Iris pigment epithelial cell (primary cell): ENCODE data around the gene PANK4.
"Not testable (repeated sequence)": the region's sequence is repeated elsewhere in the genome, so short reads cannot be mapped to it uniquely, and the experiment has no call there.

Experiments used
- DNase-seq: peaks from one replicate; pipeline ENCODE4 v3.0.0-alpha.2; 2011; ENCODE audit warnings: low read depth

Gene PANK4

DNA sequence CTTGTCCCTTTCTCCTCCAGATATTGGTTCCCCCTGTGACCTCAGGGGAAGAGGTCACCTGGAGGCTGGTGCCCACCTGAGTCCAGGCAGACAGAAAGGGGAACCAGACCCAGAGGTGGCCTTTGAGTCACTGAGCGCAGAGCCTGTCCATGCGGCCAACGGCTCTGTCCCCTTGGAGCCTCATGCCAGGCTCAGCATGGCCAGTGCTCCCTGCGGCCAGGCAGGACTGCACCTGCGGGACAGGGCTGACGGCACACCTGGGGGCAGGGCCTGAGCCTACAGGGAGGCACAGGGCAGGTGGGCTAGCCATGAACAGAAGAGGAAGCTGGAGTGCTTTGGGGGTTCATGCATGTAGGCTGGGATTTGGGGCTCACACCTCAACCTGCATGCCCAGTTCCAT, 32.5 kb upstream of the PANK4 start:
- no peak for DNase-seq

DNA sequence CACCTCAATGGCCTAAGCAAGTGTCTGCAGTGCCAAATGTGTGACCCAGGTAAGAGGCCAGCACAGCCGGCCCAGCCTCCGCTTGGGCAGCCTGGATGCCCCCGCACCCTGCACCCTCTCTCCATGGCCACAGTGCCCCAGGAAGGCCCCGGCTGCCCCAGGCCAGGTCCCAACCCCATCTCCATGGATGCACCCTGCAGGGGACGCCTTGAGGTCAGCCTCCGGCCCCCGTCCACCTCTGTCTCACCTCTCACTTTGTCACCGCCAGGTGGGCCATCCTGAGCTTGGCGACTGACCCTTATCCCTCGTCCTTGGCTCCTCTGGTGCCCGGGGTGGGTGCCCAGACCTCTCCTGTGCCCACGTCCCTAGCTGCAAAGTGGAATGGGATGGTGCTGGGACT, 32.0 kb upstream of the PANK4 start:
- DNase-seq = no peak

DNA sequence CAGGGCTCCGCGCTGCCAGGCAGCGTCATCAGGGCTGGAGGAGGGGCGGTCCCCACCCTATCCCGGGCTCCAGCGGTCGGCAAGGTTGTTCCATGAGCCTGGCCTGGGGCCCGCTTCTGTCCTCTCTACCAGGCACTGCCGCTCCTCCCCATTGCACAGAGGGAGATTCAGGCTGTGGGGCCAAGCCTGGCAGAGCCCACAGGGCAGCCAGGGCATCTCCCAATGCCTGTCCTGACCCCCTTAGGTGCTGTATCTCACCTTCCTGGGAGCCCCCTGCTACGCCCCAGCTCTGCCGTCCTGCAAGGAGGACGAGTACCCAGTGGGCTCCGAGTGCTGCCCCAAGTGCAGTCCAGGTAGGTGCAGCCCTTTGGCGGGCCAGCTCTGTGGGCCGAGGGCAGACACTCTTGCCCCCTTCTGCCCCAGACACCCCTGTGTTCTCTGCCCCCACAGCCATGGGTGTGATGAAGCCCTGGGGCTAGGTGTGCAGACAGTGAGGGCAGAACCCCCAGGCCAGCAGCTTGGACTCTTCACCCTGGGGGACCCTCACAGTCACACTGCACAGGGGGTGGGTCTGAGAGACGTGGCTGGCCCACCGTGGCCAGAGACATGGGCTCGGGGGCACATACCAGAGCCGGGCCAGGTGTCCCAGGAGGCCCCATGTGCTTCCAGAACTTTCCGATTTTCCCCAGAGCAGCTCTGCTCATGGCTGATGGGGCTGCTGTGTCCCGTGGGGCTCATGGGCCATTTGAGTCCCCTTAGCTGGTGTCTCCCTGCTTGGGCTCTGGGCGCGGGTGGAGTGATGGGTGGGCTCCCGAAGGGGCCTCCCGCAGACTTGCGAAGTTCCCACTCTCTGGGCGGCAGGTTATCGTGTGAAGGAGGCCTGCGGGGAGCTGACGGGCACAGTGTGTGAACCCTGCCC, 31.3 kb upstream of the PANK4 start:
- no peak for DNase-seq

DNA sequence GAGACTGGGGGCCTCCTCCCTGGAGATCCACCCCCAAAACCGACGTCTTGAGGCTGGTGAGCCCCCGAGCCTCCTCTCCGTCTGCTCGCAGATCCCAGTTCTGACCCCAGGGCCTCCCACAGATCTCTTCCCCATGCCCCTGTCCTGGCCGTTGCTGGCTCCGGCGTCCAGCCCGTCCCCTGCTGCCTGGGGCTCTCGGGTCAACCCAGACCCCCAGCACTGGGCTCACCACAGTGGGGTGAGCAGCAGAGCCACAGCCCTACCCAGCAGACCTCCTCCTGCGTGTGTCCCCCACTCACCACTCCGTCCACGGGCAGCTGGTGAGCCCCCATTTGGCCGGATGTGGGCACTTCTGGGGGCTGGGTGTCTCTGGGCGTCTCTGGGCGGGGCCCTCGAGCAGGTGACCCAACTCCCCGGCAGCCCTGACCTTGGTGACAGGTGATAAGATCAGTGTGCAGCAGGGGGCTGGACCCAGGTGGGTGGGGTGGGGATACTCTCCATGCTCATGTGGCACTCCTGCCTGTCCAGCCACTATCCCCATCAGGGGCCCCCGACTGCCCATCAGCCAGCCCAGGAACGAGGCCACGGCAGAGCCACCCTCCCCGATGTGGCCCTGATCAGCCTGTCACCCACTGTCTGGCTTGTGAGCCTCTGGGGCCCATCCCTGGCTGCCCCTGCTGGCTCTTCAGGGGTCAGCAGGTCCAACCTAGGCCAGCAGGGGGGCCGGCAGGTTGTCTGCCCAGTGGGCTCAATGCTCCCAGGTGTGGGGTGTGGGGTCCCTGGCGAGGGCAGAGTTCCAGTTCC, 30.5 kb upstream of the PANK4 start:
- no peak for DNase-seq

DNA sequence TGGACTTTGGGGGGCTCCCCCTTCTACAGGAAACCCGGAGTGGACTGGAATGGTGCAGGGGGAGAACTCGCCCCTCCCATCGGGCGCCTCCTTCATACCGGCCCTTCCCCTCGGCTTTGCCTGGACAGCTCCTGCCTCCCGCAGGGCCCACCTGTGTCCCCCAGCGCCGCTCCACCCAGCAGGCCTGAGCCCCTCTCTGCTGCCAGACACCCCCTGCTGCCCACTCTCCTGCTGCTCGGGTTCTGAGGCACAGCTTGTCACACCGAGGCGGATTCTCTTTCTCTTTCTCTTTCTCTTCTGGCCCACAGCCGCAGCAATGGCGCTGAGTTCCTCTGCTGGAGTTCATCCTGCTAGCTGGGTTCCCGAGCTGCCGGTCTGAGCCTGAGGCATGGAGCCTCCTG, 29.9 kb upstream of the PANK4 start, which contains the start of gene TNFRSF14:
Gene TNFRSF14, plus strand, starts transcription at position 95 of the 401 bp plus-strand sequence. Its CDS starts 294 bp downstream, at position 389.
- peak; percentile 61 for DNase-seq

DNA sequence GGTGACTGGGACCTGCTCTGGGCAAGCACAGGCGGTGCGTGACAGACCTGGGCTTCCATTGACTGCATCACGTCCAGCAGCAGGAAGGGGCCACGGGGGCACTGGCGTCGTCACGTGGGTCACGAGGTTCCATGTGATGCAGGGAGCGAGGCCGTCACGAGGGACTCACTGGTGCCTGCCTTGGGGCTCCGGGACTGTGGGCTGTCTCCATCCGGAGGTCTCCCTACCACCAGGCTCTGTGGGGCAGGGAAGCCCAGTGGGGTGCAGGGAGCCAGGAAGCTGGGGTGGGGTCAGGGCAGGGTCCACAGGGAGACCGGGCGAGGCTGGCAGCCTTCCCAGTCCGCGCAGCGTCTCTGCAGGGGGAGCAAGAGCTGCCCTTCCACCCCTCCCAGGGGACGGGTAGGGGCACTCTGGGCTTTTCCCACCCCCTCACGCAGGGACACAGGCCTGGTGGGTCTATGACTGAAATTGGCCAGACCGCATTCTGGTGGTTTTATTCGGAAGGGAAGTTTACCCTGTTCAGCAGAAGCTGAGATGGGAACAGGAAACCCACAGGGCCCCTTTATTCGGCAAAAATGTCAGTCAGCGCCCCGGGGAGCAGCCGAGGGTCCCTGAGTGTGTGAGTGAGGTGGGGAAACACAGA, 29.4 kb upstream of the PANK4 start:
- DNase-seq = no peak

DNA sequence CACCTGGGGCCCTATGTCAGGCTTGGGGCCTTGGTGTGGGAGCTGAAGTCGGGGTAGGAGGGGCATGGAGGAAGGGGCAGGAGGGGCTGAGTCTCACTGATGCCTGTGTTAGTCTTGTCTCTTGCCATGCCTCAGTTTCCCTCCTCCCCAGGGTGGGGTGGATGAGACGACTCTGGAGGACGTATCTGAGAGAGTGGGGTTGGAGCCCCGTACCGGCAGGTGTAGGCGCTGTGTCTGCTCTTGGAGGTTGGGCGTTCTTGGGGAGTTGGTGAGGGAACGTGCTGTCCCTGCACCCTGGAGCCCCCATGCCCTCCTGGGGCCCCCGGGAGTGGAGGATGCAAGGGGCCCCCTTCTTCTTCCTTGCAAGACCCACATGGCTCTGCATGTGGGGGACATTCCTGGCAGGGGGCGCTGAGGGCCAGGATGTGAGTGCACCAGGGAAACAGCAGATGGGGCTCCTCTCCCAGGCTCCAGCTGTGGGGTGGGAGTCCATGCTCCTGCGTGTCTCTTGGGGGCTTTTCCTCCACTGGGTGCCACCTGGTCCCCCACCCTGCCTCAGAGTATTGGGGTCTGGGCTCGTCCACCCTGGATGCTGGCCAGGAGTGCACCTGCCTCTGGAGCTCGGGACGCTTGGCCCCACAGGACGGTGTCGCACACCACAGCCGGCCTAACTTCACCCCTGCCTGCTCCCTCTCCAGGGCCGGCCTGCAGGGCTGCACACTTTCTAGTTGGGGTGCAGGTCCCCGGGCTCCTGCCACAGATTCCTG, 28.4 kb upstream of the PANK4 start:
- DNase-seq = no peak

DNA sequence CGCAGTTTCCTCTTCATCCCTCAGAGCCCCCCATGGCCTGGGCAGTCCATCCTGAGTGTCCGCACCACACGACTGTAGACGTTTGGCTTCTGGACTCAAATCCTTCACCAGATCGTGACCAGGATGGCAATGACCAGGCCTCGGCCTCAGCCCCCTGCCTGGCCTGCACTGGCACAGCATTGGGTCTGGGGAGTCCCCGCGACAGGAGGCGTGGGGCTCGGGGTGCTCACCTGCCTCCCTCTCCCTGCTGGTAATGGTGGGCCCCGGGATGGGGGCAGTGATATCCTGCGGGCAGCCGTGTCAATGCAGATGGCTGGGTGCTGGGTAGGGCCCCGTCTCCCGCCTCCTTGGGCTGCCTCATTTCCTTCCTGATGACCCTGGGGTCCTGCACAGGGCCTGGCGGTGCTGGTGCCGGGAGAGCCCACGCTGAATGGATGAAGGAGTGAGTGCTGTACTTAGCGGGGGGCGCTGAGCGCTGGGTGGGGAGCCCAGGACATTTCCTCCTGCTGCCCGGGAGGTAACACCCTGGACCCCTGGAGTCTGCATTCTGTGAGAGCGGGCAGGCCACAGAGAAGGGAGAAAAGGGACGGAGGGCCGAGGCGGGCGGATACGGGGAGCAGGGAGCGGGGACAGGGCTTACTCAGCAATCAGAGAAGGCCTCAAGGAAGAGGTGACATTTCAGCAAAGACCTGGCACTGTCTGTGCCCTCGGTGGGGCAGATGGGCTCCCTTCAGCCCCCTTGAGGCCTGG, 27.6 kb upstream of the PANK4 start:
- DNase-seq = no peak

DNA sequence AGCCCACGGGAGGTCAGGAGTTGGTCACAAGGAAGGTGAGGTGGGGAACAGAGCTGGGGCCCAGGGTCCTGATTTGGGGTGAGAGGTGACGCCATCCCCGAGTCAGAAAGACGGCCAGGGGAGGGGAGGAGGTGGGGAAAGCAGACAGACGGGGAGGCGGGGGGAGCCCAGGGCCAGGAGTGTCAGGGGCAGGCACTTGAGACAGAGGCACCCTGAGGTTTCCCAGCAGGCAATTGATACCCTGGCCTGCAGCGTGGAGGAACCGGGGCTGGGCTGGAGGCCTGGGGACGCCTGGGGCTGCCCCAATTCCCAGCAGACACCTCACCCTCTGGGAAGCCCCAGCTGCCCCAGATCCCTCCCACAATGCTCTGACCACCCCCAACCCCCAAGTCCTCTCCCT, 26.7 kb upstream of the PANK4 start:
- DNase-seq = not testable (repeated sequence)

DNA sequence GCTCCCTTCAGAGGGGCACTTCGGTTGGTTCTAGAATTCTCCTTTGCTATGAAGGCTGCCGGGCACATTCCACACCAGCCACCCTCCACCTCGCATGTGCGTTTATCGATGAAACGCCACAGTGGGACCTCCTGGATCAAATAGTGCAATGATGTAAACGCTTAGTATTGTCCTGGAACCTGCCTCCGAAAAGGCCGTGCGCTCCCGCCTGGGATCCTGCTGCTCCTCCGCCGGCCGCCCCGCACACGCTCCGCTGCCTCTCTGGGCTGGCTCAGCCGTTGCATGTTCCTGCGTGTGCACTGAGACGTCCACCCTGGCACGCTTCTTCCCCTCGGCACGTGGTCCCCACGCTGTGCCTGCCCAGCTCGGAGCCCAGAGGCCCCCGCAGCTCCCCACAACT, 25.8 kb upstream of the PANK4 start:
- no peak for DNase-seq

DNA sequence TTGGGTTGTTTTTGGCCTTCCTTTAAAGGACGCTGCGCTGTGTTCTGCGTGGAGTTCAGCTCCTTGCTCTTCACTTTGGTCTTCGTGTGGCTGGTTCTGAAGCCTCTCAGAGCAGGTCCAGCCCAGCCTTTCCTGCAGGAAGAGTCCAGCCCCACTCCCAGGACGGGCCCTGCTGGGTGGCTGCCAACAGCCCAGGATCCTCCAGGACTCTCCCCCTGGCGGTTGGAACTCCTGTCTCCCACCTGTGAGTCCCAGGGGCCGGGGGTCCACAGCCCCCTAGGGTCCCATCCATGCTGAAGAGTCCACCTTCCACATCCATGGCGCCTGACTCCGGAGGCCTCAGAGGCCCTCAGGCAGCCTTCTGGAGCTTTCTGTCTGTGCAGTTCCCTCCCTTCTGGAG, 25.1 kb upstream of the PANK4 start:
- not testable (repeated sequence) for DNase-seq

DNA sequence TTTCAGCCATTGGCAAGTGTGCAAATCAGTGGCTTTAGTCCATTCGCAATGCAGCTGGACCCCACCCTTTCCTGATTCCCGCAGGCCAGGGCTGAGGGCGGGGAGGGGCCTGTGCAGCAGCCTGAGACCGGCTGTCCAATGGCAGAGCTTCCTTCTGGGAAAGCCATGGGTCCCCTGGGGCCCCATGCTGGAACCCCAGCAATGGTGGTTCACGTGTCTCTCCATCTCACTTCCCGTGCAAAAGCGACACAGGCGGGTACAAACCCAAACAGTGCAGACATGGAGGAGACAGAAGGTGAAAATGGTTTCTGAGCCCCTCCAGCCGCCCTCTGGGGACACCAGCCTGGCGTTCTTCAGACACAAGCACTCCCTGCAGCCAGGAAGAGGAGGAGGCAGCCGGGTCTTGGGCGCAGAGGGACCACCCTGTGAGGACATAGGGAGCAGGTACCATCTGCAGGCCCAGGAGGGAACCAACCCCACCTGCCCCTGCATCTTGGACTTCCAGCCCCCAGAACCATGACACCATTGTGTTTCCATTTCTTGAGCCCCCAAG, 24.0 kb upstream of the PANK4 start:
- DNase-seq = not testable (repeated sequence)

DNA sequence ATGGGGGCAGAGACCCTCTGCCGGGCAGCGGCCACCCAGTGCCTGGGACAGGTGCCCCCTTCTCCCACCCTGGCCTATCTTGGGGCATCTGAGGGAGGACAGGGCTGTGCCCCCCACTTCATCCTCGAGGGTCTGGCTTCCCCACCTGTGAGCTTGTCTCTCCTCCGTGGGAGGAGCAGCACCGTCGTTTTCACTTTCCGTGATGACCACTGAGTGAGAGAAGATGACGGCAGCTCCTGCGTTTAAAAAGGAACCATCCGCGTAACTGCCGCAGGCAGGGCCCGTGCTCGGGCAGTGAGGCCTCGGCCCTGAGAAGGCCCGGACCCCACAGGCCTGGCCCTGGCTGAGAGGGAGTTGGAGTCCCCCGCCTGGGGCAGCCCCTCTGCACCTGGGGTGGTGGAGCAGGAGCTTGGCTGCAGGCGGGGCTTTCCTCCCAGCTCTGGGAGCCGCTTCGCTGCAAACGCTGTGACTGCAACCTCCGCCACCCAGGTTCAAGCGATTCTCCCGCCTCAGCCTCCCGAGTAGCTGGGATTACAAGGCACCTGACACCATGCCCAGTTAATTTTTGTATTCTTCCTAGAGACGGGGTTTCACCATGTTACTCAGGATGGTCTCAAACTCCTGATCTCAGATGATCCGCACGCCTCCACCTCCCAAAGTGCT, 23.1 kb upstream of the PANK4 start:
- DNase-seq = not testable (repeated sequence)

DNA sequence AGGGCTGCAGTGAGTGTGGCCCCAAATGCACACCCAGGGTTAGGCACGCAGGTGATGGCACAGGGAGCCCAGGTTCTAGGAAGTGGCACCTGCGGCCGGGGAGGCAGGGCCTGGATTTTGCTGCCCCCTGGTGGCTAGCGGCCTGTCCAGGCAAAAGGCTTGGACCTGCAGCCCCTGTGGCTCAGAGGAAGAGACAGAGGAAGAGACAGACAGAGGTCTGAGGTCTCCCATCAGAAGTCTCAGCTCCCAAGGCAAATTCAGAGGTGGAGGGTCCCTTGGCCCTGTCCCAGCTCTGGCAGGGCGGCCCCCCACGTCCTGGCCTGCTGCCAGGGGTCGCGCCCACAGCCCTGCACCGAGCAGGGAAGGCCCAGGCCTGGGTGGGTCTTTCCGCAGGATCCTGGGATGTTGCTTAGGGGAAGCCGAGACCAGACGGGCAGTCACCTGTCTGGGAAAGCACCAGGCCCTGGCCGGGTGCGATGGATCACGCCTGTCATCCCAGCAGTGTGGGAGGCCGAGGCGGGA, 21.7 kb upstream of the PANK4 start:
- peak; percentile 59 for DNase-seq

DNA sequence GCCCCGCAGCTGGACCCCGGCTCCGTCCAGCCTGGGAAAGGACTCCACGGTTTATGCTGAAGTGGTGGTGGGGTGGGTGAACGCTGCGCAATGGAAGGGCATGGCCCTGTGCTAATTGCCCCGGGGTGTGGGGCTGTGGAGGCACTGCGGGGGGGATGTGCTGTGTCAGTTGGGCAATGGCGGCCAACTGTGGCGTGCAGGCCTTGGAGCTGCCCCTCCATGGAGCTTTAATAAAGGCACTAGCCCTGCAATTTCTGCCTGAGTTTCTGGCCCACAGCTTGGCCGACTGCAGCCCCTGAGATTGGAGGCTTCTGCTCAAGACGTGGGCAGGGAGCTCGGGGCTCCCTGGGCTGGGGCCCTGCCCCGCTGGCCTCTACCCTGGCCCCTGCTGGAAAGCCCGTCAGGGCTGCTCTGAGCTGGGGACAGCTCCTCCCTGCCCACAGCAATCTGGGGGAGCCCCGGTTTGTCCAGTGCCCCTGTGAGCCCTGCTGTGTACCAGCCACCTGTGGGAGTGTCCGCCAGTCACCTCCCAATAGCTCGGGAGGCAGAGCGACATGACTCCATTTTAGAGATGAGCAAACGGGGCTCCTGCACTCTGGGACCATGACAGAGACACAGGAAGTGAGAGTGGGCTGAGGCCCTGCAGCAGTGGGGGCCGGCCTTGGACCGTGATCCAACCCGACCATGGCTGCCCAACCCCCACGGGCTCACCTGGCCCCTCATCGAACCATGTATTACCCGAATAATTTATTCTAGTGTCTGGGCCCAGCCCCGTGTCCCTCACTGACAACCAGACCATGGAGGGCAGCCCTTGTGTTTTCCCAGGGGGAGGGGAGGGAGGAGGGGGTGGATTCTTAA, 21.0 kb upstream of the PANK4 start:
- no peak for DNase-seq

DNA sequence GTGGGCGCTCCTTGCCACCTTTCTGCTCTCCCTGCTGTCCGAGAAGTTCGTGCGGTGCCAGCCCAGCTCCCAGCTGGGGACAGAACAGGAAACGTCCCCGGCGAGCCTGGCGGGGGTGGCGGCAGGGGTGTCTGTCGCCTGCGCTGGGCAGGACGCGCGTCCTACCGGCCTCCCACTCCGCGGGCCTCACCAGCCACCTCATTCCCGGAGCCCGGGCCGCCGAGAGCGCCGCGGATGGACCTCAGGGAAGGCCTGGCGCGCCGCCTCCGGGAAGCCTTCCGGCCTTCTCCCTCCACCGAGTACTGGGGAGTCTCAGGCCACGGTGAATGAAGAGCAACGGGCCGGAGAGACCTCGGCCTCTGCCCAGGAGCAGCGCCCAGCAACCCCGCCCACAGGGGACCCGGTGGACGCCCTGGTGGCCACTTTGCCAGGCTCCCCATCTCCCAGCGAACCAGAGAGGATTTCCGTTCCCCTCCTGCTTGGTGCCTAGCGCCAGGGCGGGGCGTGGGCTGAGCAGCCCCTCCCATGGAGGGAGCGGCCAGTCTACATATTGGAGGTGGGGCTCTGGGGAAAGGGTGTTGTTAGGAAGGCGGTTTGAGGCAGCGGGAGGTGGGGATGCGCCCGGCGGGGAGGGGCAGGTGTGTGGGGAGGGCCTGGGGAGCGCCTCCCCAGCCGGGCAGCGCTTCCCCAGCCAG, 20.3 kb upstream of the PANK4 start:
- DNase-seq = peak; percentile 63

DNA sequence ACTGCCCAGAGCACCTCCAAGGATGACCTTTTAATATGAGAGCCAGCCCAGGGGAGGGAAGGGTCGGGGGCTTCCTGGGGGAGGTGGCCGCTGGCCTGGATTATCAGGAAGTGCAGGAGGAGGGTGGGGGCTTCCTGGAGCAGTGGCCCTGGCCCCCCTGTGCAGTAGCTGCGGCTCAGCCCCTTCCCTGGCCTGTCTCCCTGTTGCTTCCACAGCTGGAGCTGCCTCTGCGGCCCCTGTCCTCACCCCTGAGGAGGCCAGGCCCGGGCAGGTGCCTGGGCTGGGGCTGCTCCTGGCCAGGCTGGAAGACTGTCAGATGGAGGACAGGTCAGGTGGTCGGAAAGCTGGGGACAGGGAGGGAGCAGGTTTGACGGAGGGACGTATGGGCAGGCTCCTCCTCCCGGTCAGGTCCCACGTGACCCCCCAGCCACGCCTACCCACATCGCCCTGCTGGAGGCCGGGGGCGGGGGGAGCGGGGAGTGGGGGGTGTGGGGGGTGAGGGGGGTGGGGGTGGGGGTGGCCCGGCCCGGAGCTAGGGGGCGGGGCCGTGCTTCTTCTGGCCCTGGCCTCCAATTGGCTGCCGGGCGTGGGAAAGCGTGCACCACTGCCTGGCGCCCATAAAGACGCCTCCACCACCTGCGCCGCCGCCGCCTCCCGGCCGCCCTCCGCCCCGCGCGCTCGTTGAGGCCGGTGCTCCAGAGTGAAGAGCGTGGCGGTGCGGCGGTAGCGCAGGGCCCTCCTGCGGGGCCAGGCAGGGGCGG, 19.5 kb upstream of the PANK4 start:
- peak; percentile 68 for DNase-seq
